GM21576 (cell line): ENCODE data around the gene OSTM1.
"Not testable (repeated sequence)": the region's sequence is repeated elsewhere in the genome, so short reads cannot be mapped to it uniquely, and the experiment has no call there.

Source experiments
- ATAC-seq: cut with Tn5 transposase; IDR thresholded peaks from one replicate; pipeline ENCODE4 v1.9.1; 2021; ENCODE audit warnings: mild to moderate bottlenecking, moderate library complexity; ENCODE audit not compliant: unreplicated experiment

OSTM1 gene

DNA sequence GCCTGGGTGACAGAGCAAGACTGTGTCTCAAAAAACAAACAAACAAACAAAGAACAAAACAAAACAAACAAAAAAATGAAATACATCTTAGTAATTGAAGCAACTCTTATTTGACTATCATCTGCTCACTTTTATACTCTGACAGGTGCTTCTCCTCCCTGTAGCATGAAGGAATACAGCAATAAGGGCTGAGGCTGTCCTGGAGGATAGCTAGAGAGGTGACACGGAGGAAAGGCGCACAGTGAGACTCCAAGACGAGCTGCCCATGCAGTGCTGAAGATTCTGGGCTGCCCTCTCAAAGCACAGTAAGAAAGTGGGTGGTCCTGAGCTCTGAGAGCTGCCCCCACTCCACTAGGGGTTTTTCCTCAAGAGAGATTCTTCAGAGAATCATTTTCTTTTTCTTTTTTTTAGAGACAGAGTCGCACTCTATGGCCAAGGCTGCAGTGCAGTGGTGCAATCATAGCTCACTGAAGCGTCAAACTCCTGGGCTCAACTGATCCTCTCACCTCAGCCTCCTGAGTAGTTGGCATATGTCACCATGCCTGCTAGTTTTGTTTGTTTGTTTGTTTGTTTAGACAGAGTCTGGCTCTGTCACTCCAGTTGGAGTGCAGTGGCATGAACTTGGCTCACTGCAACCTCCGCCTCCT is 50.0 kb downstream of the OSTM1 start:
- no peak for ATAC-seq

DNA sequence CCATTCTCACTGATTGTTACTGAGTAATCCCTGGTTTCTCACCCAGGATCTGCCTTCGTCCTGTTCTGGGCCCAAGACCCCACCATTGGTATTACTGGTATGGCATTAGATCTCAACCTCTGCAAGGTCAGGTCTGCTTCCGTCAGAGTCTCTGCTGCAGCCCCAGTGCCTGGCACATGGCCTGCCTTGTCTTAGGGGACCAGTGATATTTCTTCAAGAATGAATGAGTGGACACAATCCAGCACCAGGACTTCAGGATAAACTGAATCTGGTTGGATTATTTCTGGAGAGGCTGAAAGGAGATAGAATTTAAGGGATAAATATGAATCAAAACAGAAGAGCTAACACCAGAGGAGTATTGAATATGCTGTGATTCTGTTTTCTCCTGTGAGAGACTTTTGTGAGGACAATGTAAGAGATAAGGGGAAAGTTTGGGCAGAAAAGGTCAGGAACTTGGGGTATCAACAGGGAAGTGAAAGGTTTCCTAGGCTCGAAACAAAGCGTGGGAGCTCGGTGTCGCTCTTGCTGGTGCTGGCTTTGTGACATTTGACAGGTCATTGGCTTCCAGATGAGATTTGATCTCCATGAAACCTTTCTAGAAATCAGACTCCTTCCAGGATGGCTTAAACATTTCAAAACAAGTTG is 53.9 kb downstream of the OSTM1 start:
- no peak for ATAC-seq

- not testable (repeated sequence) for ATAC-seq
Measured at GRCh38 chr6:108016283-108016682, 58.3 kb downstream of the OSTM1 start.

- ATAC-seq, result no peak
Measured at GRCh38 chr6:108013787-108014439, 60.6 kb downstream of the OSTM1 start.

DNA sequence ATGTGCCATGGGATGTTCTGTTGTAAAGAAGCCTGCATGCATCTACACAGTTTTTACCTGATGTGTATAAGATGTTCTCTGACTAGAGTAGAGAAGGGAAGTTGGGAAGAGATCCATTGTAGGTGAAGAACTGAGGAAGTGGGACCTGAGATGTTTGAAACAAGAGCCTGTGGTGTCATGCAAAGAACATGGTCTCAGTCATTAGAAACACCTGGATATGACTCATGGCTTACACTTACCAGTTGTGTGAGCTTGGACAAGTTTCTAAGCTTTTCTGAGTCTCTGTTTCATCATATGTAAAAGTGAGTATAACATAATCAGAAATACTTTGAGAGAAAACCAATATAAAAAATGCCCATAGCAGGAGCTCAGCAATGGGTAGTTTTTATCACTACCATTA is 64.6 kb downstream of the OSTM1 start:
- ATAC-seq, result no peak

DNA sequence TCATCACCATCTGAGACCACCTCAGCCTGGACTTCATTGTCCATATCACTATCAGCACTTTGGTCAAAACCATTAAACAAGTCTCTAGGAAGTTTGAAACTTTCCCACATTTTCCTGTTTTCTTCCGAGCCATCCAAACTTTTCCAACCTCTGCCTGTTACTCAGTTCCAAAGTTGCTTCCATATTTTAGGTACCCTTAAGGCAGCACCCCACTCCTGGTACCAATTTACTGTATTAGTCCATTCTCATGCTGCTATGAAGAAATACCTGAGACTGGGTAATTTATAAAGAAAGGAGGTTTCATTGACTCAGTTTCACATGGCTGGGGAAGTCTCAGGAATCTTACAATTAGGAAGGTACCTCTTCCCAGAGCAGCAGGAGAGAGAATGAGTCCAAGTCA is 65.3 kb downstream of the OSTM1 start:
- ATAC-seq, result not testable (repeated sequence)

- ATAC-seq, result no peak
Measured at GRCh38 chr6:108008363-108008762, 66.2 kb downstream of the OSTM1 start.

- no peak for ATAC-seq
Measured at GRCh38 chr6:108005961-108006360, 68.6 kb downstream of the OSTM1 start.

GRCh38 chr6:108004861-108005260 is 69.7 kb downstream of the OSTM1 start:
- no peak for ATAC-seq

DNA sequence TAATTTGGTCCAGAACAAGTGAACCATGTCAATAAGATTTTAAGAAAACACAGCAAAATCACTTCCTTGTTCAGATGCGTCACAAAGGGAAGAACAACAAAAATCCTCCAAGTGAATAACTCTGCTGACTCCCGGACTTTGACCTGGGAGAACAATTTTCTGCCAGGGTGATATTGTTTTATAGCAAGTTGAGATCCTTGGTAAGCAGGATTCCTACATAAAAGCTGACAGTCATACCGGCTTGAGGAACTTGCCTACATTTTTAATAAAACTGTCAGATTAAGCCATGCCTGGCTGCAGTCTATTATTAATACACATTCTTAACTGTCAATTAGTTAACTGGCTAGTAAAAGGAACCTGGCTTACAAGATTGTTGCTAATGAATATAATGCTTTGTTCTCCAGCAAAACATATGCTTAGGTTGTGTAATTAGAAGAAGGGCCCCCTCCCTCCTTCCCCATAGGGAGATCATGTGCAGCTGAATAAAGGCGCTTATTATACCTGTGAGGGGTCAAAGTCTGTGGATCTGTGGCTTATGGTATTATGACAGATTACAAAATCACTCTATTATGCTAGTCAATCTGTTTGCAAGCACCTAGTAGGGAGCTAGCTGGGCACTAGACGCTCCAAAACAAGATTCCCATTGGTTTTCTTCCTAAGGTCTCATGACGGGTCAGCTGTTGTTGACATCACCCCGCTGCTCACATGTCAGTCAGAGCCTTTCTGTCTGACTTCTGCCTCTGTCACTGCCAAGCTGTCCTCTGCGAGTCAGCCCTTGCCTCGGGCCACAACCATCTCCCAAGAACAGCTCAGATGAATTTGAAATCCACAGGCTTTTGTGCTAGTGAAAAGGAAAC is 71.9 kb downstream of the OSTM1 start:
- ATAC-seq, result no peak

DNA sequence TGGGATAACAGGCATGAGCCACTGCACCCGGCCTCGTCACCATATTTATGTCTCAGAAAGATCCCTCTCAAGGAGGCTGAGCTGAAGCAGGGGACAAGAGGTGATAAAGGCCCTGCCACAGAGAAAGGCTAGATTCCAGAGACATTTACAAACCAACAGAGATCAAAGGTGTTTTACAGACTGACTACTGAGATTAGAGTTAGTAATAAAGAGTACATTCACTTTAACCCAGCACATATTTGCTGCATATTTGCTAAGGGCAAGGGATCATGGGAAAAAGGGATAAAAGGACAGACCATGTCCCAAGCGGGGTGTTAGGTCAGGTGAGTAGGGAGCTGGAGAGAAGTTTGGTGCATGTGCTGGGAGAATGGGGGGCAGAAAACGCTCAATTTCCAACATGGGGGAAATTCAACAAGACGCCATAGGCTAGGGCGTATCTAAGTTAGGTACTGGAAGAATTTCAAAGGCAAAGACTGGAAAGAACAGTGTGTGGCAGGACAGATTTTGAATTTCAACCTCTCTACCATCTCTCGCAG is 72.8 kb downstream of the OSTM1 start:
- no peak for ATAC-seq

GRCh38 chr6:108000259-108000658 is 74.3 kb downstream of the OSTM1 start:
- not testable (repeated sequence) for ATAC-seq

DNA sequence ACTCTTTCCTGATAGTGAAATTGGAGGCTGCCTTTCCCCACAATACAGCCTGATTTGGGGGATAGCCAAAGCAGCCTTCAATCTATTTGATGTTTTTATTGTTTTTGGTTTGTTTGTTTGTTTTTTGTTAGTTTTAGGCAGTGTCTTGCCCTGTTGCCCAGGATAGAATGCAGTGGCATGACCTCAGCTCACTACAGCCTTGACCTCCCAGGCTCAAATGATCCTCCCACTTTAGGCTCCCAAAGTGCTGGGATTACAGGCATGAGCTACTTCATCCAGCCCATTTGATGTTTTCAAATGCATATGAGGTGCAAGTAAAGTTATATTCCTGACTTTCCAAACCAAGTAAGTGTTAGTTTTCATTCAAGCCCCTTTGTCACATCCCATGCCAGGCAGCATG is 75.2 kb downstream of the OSTM1 start:
- ATAC-seq, result no peak

- no peak for ATAC-seq
Measured at GRCh38 chr6:107991772-107992550, 82.6 kb downstream of the OSTM1 start.
